ENCODE results near the gene RPS5.

The RPS5 gene

DNA sequence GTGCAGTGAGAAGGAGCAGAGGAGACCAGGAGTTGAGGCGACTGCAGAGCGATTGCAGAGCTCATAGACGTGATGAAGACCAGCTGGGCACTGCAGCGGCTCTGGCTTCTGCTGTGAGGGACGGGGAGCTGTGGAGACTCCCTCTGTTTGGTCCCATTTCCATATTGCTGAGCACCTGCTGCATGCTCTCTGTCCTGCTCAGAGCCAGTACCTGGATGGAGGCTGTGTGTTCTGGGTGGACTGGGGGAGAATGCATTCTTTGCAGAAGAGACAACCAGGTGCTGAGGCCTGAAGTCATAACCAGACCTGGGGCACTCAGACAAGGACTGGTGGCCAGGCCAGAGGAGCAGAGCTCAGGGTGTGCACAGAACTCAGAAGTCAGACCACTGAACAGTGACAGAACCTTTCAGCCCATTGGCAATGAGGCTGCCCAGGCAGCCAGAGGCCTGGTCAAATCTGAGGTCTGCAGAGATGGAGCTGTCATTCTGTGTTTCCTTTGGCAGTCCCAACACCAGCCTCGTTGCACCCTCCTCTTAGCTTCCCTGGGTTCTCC lies 32.5 kb upstream of the RPS5 start:
- peaks cover 10% of the 10 kb centered on the region for H4K20me1 ChIP-seq (ENCODE audit: insufficient read depth, low read length)
- H3K9me3 ChIP-seq (ENCODE audit: insufficient read depth, low read length, severe bottlenecking) = no peaks in the 10 kb centered on the region

DNA sequence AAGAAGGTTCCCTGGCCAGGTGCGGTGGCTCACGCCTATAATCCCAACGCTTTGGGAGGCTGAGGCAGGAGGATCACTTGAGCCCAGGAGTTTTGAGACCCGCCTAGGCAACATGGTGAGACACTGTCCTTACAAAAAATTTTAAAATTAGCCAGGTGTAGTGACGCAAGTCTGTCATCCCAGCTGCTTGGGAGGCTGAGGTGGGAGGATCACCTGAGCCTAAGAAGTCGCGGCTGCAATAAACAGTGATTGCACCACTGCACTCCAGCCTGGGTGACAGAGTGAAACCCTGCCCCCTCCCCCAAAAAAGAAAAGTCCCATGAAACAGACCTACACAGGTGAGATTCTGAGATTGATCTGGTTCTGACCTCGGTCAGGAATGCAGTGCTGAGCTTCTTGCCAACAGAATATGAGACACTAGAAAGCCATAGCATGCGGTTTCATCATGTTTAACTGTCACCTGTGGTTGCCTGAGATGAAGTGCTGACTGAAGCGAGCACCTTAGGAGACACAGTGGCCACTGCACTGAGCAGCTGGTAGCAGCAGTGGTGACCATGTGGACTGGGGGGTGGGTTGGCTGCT lies 31.8 kb upstream of the RPS5 start:
- H3K27me3 ChIP-seq (ENCODE audit: insufficient read depth, low read length, poor library complexity) = no peaks in the 10 kb centered on the region
- DNase-seq (no peak), ATAC-seq (ENCODE audit: insufficient read depth, low read depth) (no peak)
- no peak overlapping the region for H2AFZ ChIP-seq (ENCODE audit: low read depth, low read length)
- no peak overlapping the region for H3K4me2 ChIP-seq (ENCODE audit: insufficient read depth, low read length)
- H3K9me3 ChIP-seq (ENCODE audit: insufficient read depth, low read length, severe bottlenecking) = no peaks in the 10 kb centered on the region
- peaks cover 20% of the 10 kb centered on the region for H3K36me3 ChIP-seq (ENCODE audit: insufficient read depth, low read length)
- H3K4me1 ChIP-seq (ENCODE audit: insufficient read depth, low read length) = no peaks in the 10 kb centered on the region
- TF ChIP-seq CTCF (IDR thresholded peaks at IDR 0.05; ENCODE audit: borderline replicate concordance, extremely low read depth, low read length, poor library complexity, severe bottlenecking) (no peak), EZH2 (IDR thresholded peaks at IDR 0.05; ENCODE audit: borderline replicate concordance, low read depth, low read length, severe bottlenecking) (no peak)
- H3K9ac ChIP-seq (ENCODE audit: low read depth, low read length) = no peak overlapping the region
- no peaks in the 10 kb centered on the region for H3K79me2 ChIP-seq (ENCODE audit: insufficient read depth, low read length)
- peaks cover 10% of the 10 kb centered on the region for H4K20me1 ChIP-seq (ENCODE audit: insufficient read depth, low read length)
- H3K4me3 ChIP-seq (ENCODE audit: low read depth in 1 of 2, low read length in 2 of 2) = no peak overlapping the region
- H3K27ac ChIP-seq (ENCODE audit: low read length) = no peak overlapping the region

More for the DNA sequence above, 32.5 kb upstream of the RPS5 start:
- H3K9ac ChIP-seq (ENCODE audit: low read depth, low read length) = no peak overlapping the region
- H3K27ac ChIP-seq (ENCODE audit: low read length) = no peak overlapping the region
- no peak overlapping the region for H3K4me2 ChIP-seq (ENCODE audit: insufficient read depth, low read length)
- TF ChIP-seq CTCF (IDR thresholded peaks at IDR 0.05; ENCODE audit: borderline replicate concordance, extremely low read depth, low read length, poor library complexity, severe bottlenecking) (no peak), EZH2 (IDR thresholded peaks at IDR 0.05; ENCODE audit: borderline replicate concordance, low read depth, low read length, severe bottlenecking) (no peak)
- H3K36me3 ChIP-seq (ENCODE audit: insufficient read depth, low read length) = peaks cover 23% of the 10 kb centered on the region
- no peak overlapping the region for H3K4me3 ChIP-seq (ENCODE audit: low read depth in 1 of 2, low read length in 2 of 2)
- peaks cover 4% of the 10 kb centered on the region; the same call in 1 of the 2 replicates for H3K79me2 ChIP-seq (ENCODE audit: insufficient read depth, low read length)
- DNase-seq (no peak), ATAC-seq (ENCODE audit: insufficient read depth, low read depth) (no peak)
- H3K4me1 ChIP-seq (ENCODE audit: insufficient read depth, low read length) = peaks cover 2% of the 10 kb centered on the region; the same call in 1 of the 2 replicates
- no peak overlapping the region for H2AFZ ChIP-seq (ENCODE audit: low read depth, low read length)
- H3K27me3 ChIP-seq (ENCODE audit: insufficient read depth, low read length, poor library complexity) = no peaks in the 10 kb centered on the region

DNA sequence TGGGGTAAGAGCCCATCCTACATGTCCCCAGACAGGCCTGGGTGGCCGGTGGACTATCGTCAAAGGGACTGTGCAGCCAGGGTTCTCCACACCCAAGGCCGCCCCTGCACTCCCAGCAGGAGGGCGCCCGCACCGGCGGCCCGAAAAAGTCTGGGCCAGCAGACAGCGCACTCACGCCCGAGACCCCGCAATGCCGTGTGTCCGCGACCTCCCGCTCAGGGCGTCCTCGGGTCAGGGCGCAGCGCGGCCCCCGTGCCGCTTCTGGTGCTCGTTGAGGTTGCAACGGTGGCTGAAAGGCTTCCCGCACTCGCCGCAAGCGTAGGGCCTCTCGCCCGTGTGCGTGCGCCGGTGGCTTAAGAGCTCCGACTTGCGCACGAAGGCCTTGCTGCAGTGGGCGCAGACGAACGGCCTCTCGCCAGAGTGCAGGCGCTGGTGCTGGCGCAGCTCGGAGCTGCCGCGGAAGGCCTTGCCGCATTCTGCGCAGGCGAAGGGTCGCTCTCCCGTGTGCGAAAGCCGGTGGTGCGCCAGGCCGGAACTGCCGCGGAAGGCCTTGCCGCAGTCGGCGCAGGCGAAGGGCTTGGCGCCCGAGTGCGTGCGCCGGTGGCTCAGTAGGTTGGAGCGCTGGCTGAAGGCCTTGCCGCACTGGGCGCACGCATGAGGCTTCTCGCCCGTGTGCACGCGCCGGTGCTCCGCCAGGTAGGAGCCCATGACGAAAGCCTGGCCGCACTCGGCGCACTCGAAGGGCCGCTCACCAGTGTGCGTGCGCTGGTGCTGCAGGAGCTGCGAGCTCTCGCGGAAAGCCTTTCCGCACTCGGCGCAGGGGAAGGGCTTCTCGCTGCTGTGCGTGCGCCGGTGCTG lies 30.9 kb upstream of the RPS5 start:
- Histone ChIP-seq H3K9me3 (ENCODE audit: insufficient read depth, low read length, severe bottlenecking) (no peaks in the 10 kb centered on the region), H3K4me2 (ENCODE audit: insufficient read depth, low read length) (no peak overlapping the region), H3K27me3 (ENCODE audit: insufficient read depth, low read length, poor library complexity) (no peaks in the 10 kb centered on the region), H2AFZ (ENCODE audit: low read depth, low read length) (no peak overlapping the region), H3K4me1 (ENCODE audit: insufficient read depth, low read length) (peaks cover 2% of the 10 kb centered on the region), H3K36me3 (ENCODE audit: insufficient read depth, low read length) (peaks cover 14% of the 10 kb centered on the region), H3K27ac (ENCODE audit: low read length) (no peak overlapping the region), H3K4me3 (ENCODE audit: low read depth in 1 of 2, low read length in 2 of 2) (no peak overlapping the region), H3K9ac (ENCODE audit: low read depth, low read length) (no peak overlapping the region), H3K79me2 (ENCODE audit: insufficient read depth, low read length) (peaks cover 3% of the 10 kb centered on the region; the same call in 1 of the 2 replicates), H4K20me1 (ENCODE audit: insufficient read depth, low read length) (peaks cover 10% of the 10 kb centered on the region)
- DNase-seq (no peak), ATAC-seq (ENCODE audit: insufficient read depth, low read depth) (no peak)
- TF ChIP-seq CTCF (IDR thresholded peaks at IDR 0.05; ENCODE audit: borderline replicate concordance, extremely low read depth, low read length, poor library complexity, severe bottlenecking) = no peak
- no peak for TF ChIP-seq EZH2 (IDR thresholded peaks at IDR 0.05; ENCODE audit: borderline replicate concordance, low read depth, low read length, severe bottlenecking)
